ENCODE measurements around the gene DAB2IP. TPM values are rescaled to one million over a fixed set of nuclear protein-coding genes. Genes with fewer than 3 reads are reported as not detected.

DAB2IP gene
- total RNA-seq: 21.9 TPM

DNA sequence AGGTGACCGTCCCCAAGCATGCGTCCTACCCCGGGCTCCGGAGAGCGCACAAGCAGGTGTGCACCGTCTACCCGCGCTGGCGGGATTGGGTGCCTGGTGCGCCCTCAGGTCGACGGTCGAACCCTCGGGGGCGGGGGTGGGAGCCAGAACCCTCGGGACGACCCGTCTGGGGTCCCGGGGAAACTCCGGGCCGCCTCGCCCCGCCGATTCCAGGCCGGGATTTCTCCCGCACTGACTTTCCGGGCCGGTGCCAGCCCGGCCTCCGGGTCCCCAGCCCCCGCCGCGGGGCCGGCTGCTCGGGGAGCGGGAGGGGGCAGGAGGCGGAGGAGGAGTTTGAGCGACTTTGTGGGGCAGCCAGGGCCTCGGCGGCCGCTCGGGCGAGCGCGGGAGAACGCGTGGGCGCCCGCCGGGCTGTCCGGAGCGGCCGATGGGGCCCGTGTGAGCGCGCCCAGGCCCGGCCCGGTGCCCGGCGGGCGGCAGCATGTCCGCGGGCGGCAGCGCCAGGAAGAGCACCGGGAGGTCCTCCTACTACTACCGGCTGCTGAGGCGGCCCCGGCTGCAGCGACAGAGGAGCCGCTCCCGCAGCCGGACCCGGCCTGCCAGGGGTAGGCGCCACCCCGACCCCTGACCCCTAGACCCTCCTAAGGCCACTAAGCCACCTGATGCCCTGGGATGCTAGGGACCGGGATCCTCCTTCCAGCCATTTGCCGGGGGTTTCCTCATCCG lies at the start of gene DAB2IP:
Gene DAB2IP (plus strand): TSS at position 340 of the 726 bp plus-strand sequence. CDS start 142 bp downstream, at position 482.

Other genes with a start within 250 kb of the DAB2IP start
- gene GGTA1, start 151.8 kb upstream of the DAB2IP start, total RNA-seq: 1.9 TPM

All from parietal lobe (tissue), 1 donor.